Progenitor cell of endocrine pancreas (in vitro differentiated cells): Measurements from ENCODE around the gene SMARCB1. TPM values are rescaled to one million over a fixed set of nuclear protein-coding genes. Genes with fewer than 3 reads are reported as not detected.

Experiments used
- DNase-seq: peaks from one replicate; pipeline ENCODE4 v3.0.0; 2021; ENCODE audit warnings: low spot score; ENCODE audit not compliant: unreplicated experiment
- H3K27ac Mint-ChIP-seq: 2 replicates; pipeline ENCODE4 v1.8.0; 2021; ENCODE audit warnings: mild to moderate bottlenecking, moderate library complexity, mixed read lengths
- H3K27me3 Mint-ChIP-seq: 2 replicates; pipeline ENCODE4 v1.8.0; 2021; ENCODE audit warnings: mixed read lengths
- H3K36me3 Mint-ChIP-seq: 2 replicates; pipeline ENCODE4 v1.8.0; 2022; ENCODE audit warnings: mixed read lengths; ENCODE audit not compliant: insufficient read depth
- H3K4me1 Mint-ChIP-seq: 2 replicates; pipeline ENCODE4 v1.8.0; 2021; ENCODE audit warnings: low read depth, mixed read lengths
- H3K4me3 Mint-ChIP-seq: 2 replicates; pipeline ENCODE4 v1.8.0; 2021; ENCODE audit warnings: low read depth, mild to moderate bottlenecking, moderate library complexity, mixed read lengths
- H3K9me3 Mint-ChIP-seq: 2 replicates; pipeline ENCODE4 v1.8.0; 2021; ENCODE audit warnings: low read depth, mixed read lengths
- CTCF ChIP-seq: fragments of 200-600 bp; sonication (generic); IDR thresholded peaks from one replicate; pipeline ENCODE4 v1.5.0; 2021; ENCODE audit warnings: antibody characterized with exemption, mild to moderate bottlenecking; ENCODE audit not compliant: unreplicated experiment
- long read RNA-seq: library from polyadenylated mRNA; unstranded; transcript quantifications from one replicate; pipeline ENCODE4 v2.0.0, GENCODE V29; 2020
- total RNA-seq: library from RNA; stranded (reverse); gene quantifications from 2 replicates; pipeline ENCODE4 v1.2.1, GENCODE V29; 2021

The SMARCB1 gene
- 185 and 195 TPM in 2 replicates for total RNA-seq
- long read RNA-seq, full-length matches to known transcripts = 43 of 46 reads
- long read RNA-seq, partial matches to known transcripts = 0 of 46 reads
- long read RNA-seq, other reads (novel, unspliced or antisense) = 3 of 46 reads

GRCh38 chr22:23786752-23787599, at the start of gene SMARCB1:
SMARCB1 (plus strand) TSS chr22:23786966; CDS start chr22:23787170, 204 bp downstream.
- H3K27me3 Mint-ChIP-seq = no peaks in the 10 kb centered on the region
- DNase-seq = peak; percentile 82
- H3K4me1 Mint-ChIP-seq = peaks cover 31% of the 10 kb centered on the region
- TF ChIP-seq CTCF = no peak
- H3K27ac Mint-ChIP-seq = peak within 1 kb of the TSS; percentile 90
- H3K9me3 Mint-ChIP-seq = no peaks in the 10 kb centered on the region
- H3K36me3 Mint-ChIP-seq = peaks cover 2% of the 10 kb centered on the region
- peak within 1 kb of the TSS; percentile 87 for H3K4me3 Mint-ChIP-seq

DNA sequence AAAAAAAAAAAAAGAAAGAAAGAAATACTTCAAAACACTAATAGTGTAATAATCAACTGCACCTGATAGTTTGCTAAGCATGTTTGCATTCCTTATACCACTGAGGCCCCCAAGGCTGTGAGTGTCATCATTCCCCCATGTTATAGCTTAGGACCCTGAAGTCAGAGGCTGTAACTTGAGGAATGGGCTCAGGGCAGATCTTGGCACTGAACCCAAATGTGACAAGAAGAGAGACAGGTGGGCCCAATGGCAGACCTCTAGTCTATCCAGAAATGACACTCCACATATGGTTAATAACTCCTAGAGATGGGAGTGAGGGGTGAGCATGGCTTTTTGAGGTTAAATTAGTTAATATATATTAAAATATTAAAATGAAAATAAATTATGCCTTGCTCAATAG, 49.1 kb upstream of the SMARCB1 start:
- no peaks in the 10 kb centered on the region for H3K9me3 Mint-ChIP-seq
- peaks cover 2% of the 10 kb centered on the region for H3K36me3 Mint-ChIP-seq
- no peak for TF ChIP-seq CTCF
- no peak for DNase-seq
- H3K27me3 Mint-ChIP-seq = no peaks in the 10 kb centered on the region
- no peaks in the 10 kb centered on the region for H3K4me1 Mint-ChIP-seq
- no peak overlapping the region for H3K4me3 Mint-ChIP-seq
- H3K27ac Mint-ChIP-seq = no peak overlapping the region

DNA sequence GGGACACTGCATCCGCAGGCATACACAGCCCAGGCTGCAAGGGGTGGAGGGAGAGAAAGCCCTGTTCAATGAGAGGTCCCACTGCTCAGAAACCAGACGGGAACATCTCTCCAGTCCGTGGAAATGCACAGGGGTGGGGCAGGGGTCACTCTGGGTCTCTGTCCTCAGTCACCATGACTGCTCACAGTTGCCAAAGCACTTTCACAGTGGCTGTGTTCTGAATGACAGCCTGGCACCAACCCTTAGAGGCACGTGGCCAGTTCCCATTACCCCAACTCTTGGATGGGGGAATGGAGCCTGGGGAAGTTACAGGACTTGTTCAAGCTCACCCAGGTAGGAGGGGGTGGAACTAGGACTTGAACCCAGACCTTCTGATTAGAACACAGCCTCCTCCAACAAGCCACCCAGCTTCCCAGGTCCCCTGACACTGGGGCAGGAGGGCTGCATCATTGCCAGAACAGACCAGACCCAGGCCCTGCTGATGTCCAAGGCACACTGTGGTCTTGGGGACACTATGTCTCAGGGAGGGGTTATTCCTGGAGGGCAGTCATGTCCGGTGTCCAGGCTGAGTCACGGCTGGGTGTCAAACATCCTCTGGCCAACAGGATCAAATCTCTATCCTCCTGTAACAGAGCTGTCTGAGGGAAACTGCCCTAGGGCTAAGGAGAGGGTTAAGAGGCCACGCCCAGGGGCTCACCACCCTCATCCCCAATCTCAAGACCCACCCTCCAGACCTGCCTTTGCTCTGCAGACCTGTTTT, 44.1 kb upstream of the SMARCB1 start:
- peaks cover 24% of the 10 kb centered on the region for H3K36me3 Mint-ChIP-seq
- no peaks in the 10 kb centered on the region for H3K27me3 Mint-ChIP-seq
- peaks cover 11% of the 10 kb centered on the region for H3K4me1 Mint-ChIP-seq
- H3K9me3 Mint-ChIP-seq = peaks cover 8% of the 10 kb centered on the region
- H3K27ac Mint-ChIP-seq = no peak overlapping the region
- DNase-seq = no peak
- TF ChIP-seq CTCF = no peak
- H3K4me3 Mint-ChIP-seq = no peak overlapping the region

DNA sequence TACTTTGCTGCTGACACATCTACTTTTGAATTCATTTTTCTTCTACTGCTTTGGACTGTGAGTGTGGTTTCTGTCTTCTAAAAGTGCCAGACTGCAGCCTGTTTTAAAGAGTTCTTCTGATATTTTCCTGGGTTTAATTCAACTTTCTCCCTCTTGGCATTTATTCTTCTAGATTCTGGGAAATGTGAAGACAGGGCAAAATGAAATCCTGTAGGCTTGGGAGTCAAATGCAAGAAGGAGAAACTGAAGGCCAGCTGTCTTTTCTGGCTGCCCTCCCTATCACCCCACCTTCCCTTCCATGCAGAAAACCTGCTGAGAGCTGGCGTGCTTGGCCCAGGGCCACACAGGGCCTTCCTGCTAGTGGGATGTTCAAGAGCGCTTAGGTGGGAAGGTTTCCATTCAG, 43.5 kb upstream of the SMARCB1 start:
- Mint-ChIP-seq H3K27ac (no peak overlapping the region), H3K9me3 (peaks cover 8% of the 10 kb centered on the region), H3K36me3 (peaks cover 24% of the 10 kb centered on the region), H3K4me3 (no peak overlapping the region), H3K4me1 (peaks cover 11% of the 10 kb centered on the region), H3K27me3 (no peaks in the 10 kb centered on the region)
- no peak for DNase-seq
- TF ChIP-seq CTCF = no peak

DNA sequence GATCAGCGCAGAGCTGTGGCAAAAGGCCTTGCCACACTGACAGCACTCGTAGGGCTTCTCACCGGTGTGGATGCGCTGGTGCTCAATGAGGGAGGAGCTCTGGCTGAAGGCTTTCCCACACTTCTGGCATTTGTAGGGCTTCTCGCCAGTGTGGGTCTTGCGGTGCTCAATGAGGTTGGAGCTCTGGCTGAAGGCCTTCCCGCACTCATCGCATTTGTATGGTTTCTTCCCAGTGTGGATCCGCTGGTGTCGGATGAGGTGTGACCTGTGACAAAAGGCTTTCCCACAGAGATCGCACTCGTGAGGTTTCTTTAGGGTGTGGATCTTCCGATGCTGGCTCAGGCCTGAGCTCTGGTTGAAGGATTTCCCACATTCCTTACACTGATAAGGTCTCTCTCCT, 42.8 kb upstream of the SMARCB1 start:
- DNase-seq = no peak
- H3K36me3 Mint-ChIP-seq = peaks cover 24% of the 10 kb centered on the region
- H3K27ac Mint-ChIP-seq = no peak overlapping the region
- peaks cover 11% of the 10 kb centered on the region for H3K4me1 Mint-ChIP-seq
- no peak for TF ChIP-seq CTCF
- peaks cover 8% of the 10 kb centered on the region for H3K9me3 Mint-ChIP-seq
- H3K4me3 Mint-ChIP-seq = no peak overlapping the region
- H3K27me3 Mint-ChIP-seq = no peaks in the 10 kb centered on the region
